Cerebellar cortex (tissue), 1 donor: ENCODE data around the gene EVI5.
"Not testable (repeated sequence)": the region's sequence is repeated elsewhere in the genome, so short reads cannot be mapped to it uniquely, and the experiment has no call there.

Source experiments
- DNase-seq: peaks from one replicate; pipeline ENCODE4 v3.0.0-alpha.2; 2015; ENCODE audit warnings: low spot score

Gene EVI5

GRCh38 chr1:92791487-92792066 lies 6.7 kb upstream of the EVI5 start:
- no peak for DNase-seq

GRCh38 chr1:92790867-92791266 lies 6.0 kb upstream of the EVI5 start:
- DNase-seq, result no peak

- DNase-seq, result no peak
Measured at GRCh38 chr1:92790081-92790480, 5.2 kb upstream of the EVI5 start.

- DNase-seq, result no peak
Measured at GRCh38 chr1:92786111-92786901, 1.4 kb upstream of the EVI5 start.

- peak; percentile 19 for DNase-seq
Measured at GRCh38 chr1:92784021-92784638, 778 bp downstream of the EVI5 start.

GRCh38 chr1:92783550-92783949 lies 1.4 kb downstream of the EVI5 start:
- DNase-seq, result peak; percentile 14

GRCh38 chr1:92778376-92778775 lies 6.5 kb downstream of the EVI5 start:
- DNase-seq, result no peak

GRCh38 chr1:92774407-92774806 lies 10.5 kb downstream of the EVI5 start:
- no peak for DNase-seq

- DNase-seq, result not testable (repeated sequence)
Measured at GRCh38 chr1:92773749-92774148, 11.2 kb downstream of the EVI5 start.

GRCh38 chr1:92769856-92770255 lies 15.1 kb downstream of the EVI5 start:
- DNase-seq, result no peak

- DNase-seq, result no peak
Measured at GRCh38 chr1:92768915-92769314, 16.0 kb downstream of the EVI5 start.

- no peak for DNase-seq
Measured at GRCh38 chr1:92768296-92768695, 16.6 kb downstream of the EVI5 start.

- DNase-seq, result no peak
Measured at GRCh38 chr1:92764116-92764515, 20.8 kb downstream of the EVI5 start.

GRCh38 chr1:92762355-92762754 lies 22.6 kb downstream of the EVI5 start:
- no peak for DNase-seq

- DNase-seq, result no peak
Measured at GRCh38 chr1:92759361-92759760, 25.5 kb downstream of the EVI5 start.

- no peak for DNase-seq
Measured at GRCh38 chr1:92756537-92756936, 28.4 kb downstream of the EVI5 start.

- DNase-seq, result peak; percentile 22
Measured at GRCh38 chr1:92755541-92756461, 29.1 kb downstream of the EVI5 start.

- DNase-seq, result no peak
Measured at GRCh38 chr1:92754719-92755050, 30.2 kb downstream of the EVI5 start.

- no peak for DNase-seq
Measured at GRCh38 chr1:92754000-92754718, 30.7 kb downstream of the EVI5 start.

GRCh38 chr1:92752719-92753118 lies 32.2 kb downstream of the EVI5 start:
- DNase-seq, result no peak

- DNase-seq, result peak; percentile 58
Measured at GRCh38 chr1:92749024-92749634, 35.8 kb downstream of the EVI5 start.
